Sigmoid colon (tissue), 4 donors: Measurements from ENCODE around the gene PEX7.
"Not testable (repeated sequence)": the region's sequence is repeated elsewhere in the genome, so short reads cannot be mapped to it uniquely, and the experiment has no call there.

ENCODE experiments used
- CTCF ChIP-seq, 4 experiments: fragments of 450-650 bp in 3 of 4; fragments of 200-600 bp in 1 of 4; IDR thresholded peaks; one replicate each; pipeline ENCODE4 v1.5.1; 2016 to 2019; ENCODE audit warnings: antibody characterized with exemption in 4 of 4, mild to moderate bottlenecking in 3 of 4, moderate library complexity in 2 of 4
- EP300 ChIP-seq, 4 donors: sonication (generic); formaldehyde crosslinking; IDR thresholded peaks; one replicate each; pipeline ENCODE4 v1.6.1; 2017; ENCODE audit warnings: antibody characterized with exemption in 4 of 4
- POLR2A ChIP-seq, 2 donors: fragments of 450-650 bp; IDR thresholded peaks; one replicate each; pipeline ENCODE4 v1.6.1; 2016; ENCODE audit warnings: antibody characterized with exemption in 2 of 2, mild to moderate bottlenecking in 2 of 2, moderate library complexity in 2 of 2
- POLR2AphosphoS5 ChIP-seq, 4 donors: sonication (generic); formaldehyde crosslinking; IDR thresholded peaks; one replicate each; pipeline ENCODE4 v1.6.1; 2017; ENCODE audit warnings: antibody characterized with exemption in 4 of 4

- TF ChIP-seq CTCF, POLR2AphosphoS5, POLR2A, EP300 (IDR thresholded peaks at IDR 0.05): not testable (repeated sequence)
Observed at GRCh38 chr6:136815608-136816007, 6.8 kb upstream of the PEX7 start.
